Stimulated activated CD8-positive, alpha-beta memory T cell treated with anti-CD3 and anti-CD28 coated beads, Interleukin-12 subunit alpha, Interleukin-12 subunit beta, amount 100 ng/mL, for 4 hours (primary cell): Measurements from ENCODE around the gene CALML3.
"Not testable (repeated sequence)": the region's sequence is repeated elsewhere in the genome, so short reads cannot be mapped to it uniquely, and the experiment has no call there.

Experiments
- DNase-seq: peaks from one replicate; pipeline ENCODE4 v3.0.0-alpha.2; 2020; ENCODE audit warnings: low read depth

Gene CALML3

GRCh38 chr10:5524641-5525560 is at the start of gene CALML3:
CALML3 (plus strand) TSS chr10:5524961; CDS start chr10:5525086, 125 bp downstream.
- DNase-seq, result no peak

GRCh38 chr10:5475088-5475487 is 49.7 kb upstream of the CALML3 start:
- not testable (repeated sequence) for DNase-seq

- DNase-seq, result not testable (repeated sequence)
Measured at GRCh38 chr10:5475974-5476807, 48.6 kb upstream of the CALML3 start.

GRCh38 chr10:5476918-5477525 is 47.7 kb upstream of the CALML3 start:
- DNase-seq, result no peak

- no peak for DNase-seq
Measured at GRCh38 chr10:5477948-5478693, 46.6 kb upstream of the CALML3 start.

GRCh38 chr10:5478694-5479305 is 46.0 kb upstream of the CALML3 start:
- no peak for DNase-seq

- no peak for DNase-seq
Measured at GRCh38 chr10:5479481-5480161, 45.1 kb upstream of the CALML3 start.

- no peak for DNase-seq
Measured at GRCh38 chr10:5480162-5480941, 44.4 kb upstream of the CALML3 start.

- no peak for DNase-seq
Measured at GRCh38 chr10:5481121-5481520, 43.6 kb upstream of the CALML3 start.

- DNase-seq, result no peak
Measured at GRCh38 chr10:5482016-5482415, 42.7 kb upstream of the CALML3 start.

GRCh38 chr10:5484205-5484604 is 40.6 kb upstream of the CALML3 start:
- DNase-seq, result no peak

GRCh38 chr10:5485290-5485689 is 39.5 kb upstream of the CALML3 start:
- DNase-seq, result no peak

GRCh38 chr10:5485948-5486852 is 38.6 kb upstream of the CALML3 start:
- DNase-seq, result no peak

- no peak for DNase-seq
Measured at GRCh38 chr10:5486853-5487235, 37.9 kb upstream of the CALML3 start.

GRCh38 chr10:5488272-5489161 is 36.2 kb upstream of the CALML3 start:
- no peak for DNase-seq

- no peak for DNase-seq
Measured at GRCh38 chr10:5490032-5490431, 34.7 kb upstream of the CALML3 start.

GRCh38 chr10:5490698-5491464 is 33.9 kb upstream of the CALML3 start:
- DNase-seq, result no peak
